ENCODE data around the gene ETV6. TPM values are rescaled to one million over a fixed set of nuclear protein-coding genes. Genes with fewer than 3 reads are reported as not detected.

The ETV6 gene
- total and polyA plus RNA-seq, 9 of the 15 experiments (the other 6 are each of a cell fraction or from before 2014, with no cell fraction given), result 0.81 to 12.7 (median 4.1) TPM

- Histone ChIP-seq H3K9ac (ENCODE audit: insufficient read depth in 1 of 2, low read depth in 2 of 2, low read length in 2 of 2) (no peak overlapping the region), H3K27me3 (ENCODE audit: control insufficient read depth in 2 of 2, insufficient read depth in 2 of 2, low read length in 2 of 2) (no peaks in the 10 kb centered on the region), H2AFZ (ENCODE audit: low read depth, low read length) (no peak overlapping the region), H3K4me3 (no peak overlapping the region), H3K4me1 (replicated peaks in 1 of 2; ENCODE audit: control insufficient read depth in 2 of 2, insufficient read depth in 2 of 2, low read length in 2 of 2) (peaks cover 0 to 5% of the 10 kb centered on the region in 2 experiments; a peak in 3 of 5 replicates), H3K79me2 (ENCODE audit: control insufficient read depth, insufficient read depth, low read length) (peaks cover 64% of the 10 kb centered on the region), H4K20me1 (replicated peaks; ENCODE audit: control insufficient read depth, insufficient read depth, low read length) (no peaks in the 10 kb centered on the region), H3K36me3 (ENCODE audit: control insufficient read depth, insufficient read depth, low read length) (no peaks in the 10 kb centered on the region), H3K27ac (ENCODE audit: extremely low read depth, low read depth, low read length) (no peak overlapping the region), H3K9me1 (ENCODE audit: control insufficient read depth, insufficient read depth, low read length) (no peaks in the 10 kb centered on the region), H3K9me3 (replicated peaks; ENCODE audit: control insufficient read depth, insufficient read depth, low read depth, low read length) (no peaks in the 10 kb centered on the region), H3K4me2 (ENCODE audit: insufficient read depth, low read length) (no peak overlapping the region)
- ChIA-PET POLR2A (interaction anchor here (0.6 kb wide), 1 partner anchor 65 kb away, joined by 4 read pairs; no protein-coding TSS in a partner anchor), CTCF (ENCODE audit: low intra/inter-chr PET ratio) (no interaction called here)
- TF ChIP-seq GMEB1 (CRISPR knock-in tag; IDR thresholded peaks at IDR 0.05) (no peak), ELF4 (CRISPR knock-in tag; IDR thresholded peaks at IDR 0.05) (no peak), ZNF24 (IDR thresholded peaks at IDR 0.05) (no peak), GABPA (tag; conservative IDR thresholded peaks at IDR 0.05; ENCODE audit: low read depth) (no peak), RNF2 (IDR thresholded peaks at IDR 0.05) (no peak), EWSR1 (IDR thresholded peaks at IDR 0.05; ENCODE audit: borderline replicate concordance, low read depth, partially characterized antibody) (no peak), DDX20 (tag; IDR thresholded peaks at IDR 0.05; ENCODE audit: low read depth) (no peak), SMARCA4 (IDR thresholded peaks at IDR 0.05) (no peak), CC2D1A (IDR thresholded peaks at IDR 0.05) (no peak), ZNF174 (CRISPR knock-in tag; IDR thresholded peaks at IDR 0.05) (no peak), NRF1 (conservative IDR thresholded peaks at IDR 0.05 in 1 of 2, IDR thresholded peaks at IDR 0.05 in 1 of 2) (no peak), HOXB6 (CRISPR knock-in tag; IDR thresholded peaks at IDR 0.05; ENCODE audit: borderline replicate concordance) (no peak)
- TF ChIP-seq, protein P1, sequence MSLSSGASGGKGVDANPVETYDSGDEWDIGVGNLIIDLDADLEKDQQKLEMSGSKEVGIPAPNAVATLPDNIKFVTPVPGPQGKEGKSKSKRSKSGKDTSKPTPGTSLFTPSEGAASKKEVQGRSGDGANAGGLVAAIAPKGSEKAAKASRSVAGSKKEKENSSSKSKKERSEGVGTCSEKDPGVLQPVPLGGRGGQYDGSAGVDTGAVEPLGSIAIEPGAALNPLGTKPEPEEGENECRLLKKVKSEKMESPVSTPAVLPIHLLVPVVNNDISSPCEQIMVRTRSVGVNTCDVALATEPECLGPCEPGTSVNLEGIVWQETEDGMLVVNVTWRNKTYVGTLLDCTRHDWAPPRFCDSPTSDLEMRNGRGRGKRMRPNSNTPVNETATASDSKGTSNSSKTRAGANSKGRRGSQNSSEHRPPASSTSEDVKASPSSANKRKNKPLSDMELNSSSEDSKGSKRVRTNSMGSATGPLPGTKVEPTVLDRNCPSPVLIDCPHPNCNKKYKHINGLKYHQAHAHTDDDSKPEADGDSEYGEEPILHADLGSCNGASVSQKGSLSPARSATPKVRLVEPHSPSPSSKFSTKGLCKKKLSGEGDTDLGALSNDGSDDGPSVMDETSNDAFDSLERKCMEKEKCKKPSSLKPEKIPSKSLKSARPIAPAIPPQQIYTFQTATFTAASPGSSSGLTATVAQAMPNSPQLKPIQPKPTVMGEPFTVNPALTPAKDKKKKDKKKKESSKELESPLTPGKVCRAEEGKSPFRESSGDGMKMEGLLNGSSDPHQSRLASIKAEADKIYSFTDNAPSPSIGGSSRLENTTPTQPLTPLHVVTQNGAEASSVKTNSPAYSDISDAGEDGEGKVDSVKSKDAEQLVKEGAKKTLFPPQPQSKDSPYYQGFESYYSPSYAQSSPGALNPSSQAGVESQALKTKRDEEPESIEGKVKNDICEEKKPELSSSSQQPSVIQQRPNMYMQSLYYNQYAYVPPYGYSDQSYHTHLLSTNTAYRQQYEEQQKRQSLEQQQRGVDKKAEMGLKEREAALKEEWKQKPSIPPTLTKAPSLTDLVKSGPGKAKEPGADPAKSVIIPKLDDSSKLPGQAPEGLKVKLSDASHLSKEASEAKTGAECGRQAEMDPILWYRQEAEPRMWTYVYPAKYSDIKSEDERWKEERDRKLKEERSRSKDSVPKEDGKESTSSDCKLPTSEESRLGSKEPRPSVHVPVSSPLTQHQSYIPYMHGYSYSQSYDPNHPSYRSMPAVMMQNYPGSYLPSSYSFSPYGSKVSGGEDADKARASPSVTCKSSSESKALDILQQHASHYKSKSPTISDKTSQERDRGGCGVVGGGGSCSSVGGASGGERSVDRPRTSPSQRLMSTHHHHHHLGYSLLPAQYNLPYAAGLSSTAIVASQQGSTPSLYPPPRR (CRISPR knock-in tag; IDR thresholded peaks at IDR 0.05; ENCODE audit: borderline replicate concordance), result no peak
- ATAC-seq (no peak), DNase-seq (ENCODE audit: extremely low read depth in 1 of 4, low spot score in 3 of 4) (no peak), FAIRE-seq (no peak)
- BruUV-seq (replicated peaks), result no TSS peak
- in situ Hi-C loops (cut with MboI) (no loop called here), intact Hi-C loops (cut with micrococcal nuclease) (loop anchor here (5.0 kb wide), 1 partner anchor 143 kb away; no protein-coding TSS in a partner anchor)
- 70% methylated on average over 4 of the region's 4 CpGs for WGBS (ENCODE audit: insufficient coverage, low coverage, missing lambda C conversion rate)
Measured at GRCh38 chr12:11654338-11654737, 4.9 kb downstream of the ETV6 start.
